K562 (cell line): Measurements from ENCODE around the gene LILRA5.

Experiments
- CBX1 ChIP-seq: sonication (generic); IDR thresholded peaks from 2 replicates; pipeline ENCODE4 v1.6.1; 2016; ENCODE audit warnings: antibody characterized with exemption, low read depth, mild to moderate bottlenecking
- CTCF ChIP-seq, 3 experiments: IDR thresholded peaks in 2 of 3; conservative IDR thresholded peaks in 1 of 3; 2 replicates each; pipeline ENCODE4 v1.5.1; 2011 to 2012; ENCODE audit warnings: low read length in 3 of 3, mild to moderate bottlenecking in 3 of 3, control low read depth in 2 of 3, improper control_type of control experiment in 1 of 3, inconsistent platforms in 1 of 3, low read depth in 1 of 3, mixed read lengths in 1 of 3, moderate library complexity in 1 of 3; ENCODE audit not compliant: insufficient read depth in 2 of 3
- FOXM1 ChIP-seq, 2 experiments: fragments of 450-650 bp in 1 of 2; sonication (generic) in 1 of 2; formaldehyde crosslinking in 1 of 2; IDR thresholded peaks; 2 replicates each; pipeline versions ENCODE4 v1.6.1 to v1.9.0; 2017 to 2022; ENCODE audit warnings: low read depth in 2 of 2, mild to moderate bottlenecking in 2 of 2, missing genetic modification reagents in 1 of 2, moderate library complexity in 1 of 2
- REST ChIP-seq, 2 experiments: fragments of 450-650 bp; formaldehyde crosslinking in 1 of 2; IDR thresholded peaks; 2 replicates each; pipeline versions ENCODE4 v1.4.0 to v1.6.1; 2014 to 2020; ENCODE audit warnings: mild to moderate bottlenecking in 2 of 2, borderline replicate concordance in 1 of 2, low read depth in 1 of 2
- ZEB2 ChIP-seq: fragments of 450-650 bp; IDR thresholded peaks from 2 replicates; pipeline ENCODE4 v1.6.1; 2016
- ZNF695 ChIP-seq: fragments of 450-650 bp; formaldehyde crosslinking; IDR thresholded peaks from 2 replicates; pipeline ENCODE4 v1.4.0; 2020; ENCODE audit warnings: mild to moderate bottlenecking, moderate library complexity

- TF ChIP-seq CTCF (IDR thresholded peaks at IDR 0.05 in 2 of 3, conservative IDR thresholded peaks at IDR 0.05 in 1 of 3; ENCODE audit: insufficient read depth in 2 of 3, low read depth in 1 of 3, low read length in 3 of 3) (no peak), ZNF695 (CRISPR knock-in tag) (no peak), FOXM1 (IDR thresholded peaks at IDR 0.05; ENCODE audit: low read depth) (no peak), FOXM1 (CRISPR knock-in tag; IDR thresholded peaks at IDR 0.05; ENCODE audit: low read depth) (no peak), CBX1 (no peak), ZEB2 (no peak), REST (IDR thresholded peaks at IDR 0.05; ENCODE audit: borderline replicate concordance) (no peak), REST (CRISPR knock-in tag; IDR thresholded peaks at IDR 0.05; ENCODE audit: low read depth) (no peak)
These were observed 33.0 kb upstream of the LILRA5 start for GRCh38 chr19:54345938-54346386.
